ENCODE measurements around the gene HLA-DMB.
A peak's percentile ranks its signal among the peaks of the same experiment; 100 is the strongest.
"Not testable (repeated sequence)": the region's sequence is repeated elsewhere in the genome, so short reads cannot be mapped to it uniquely, and the experiment has no call there.

Gene HLA-DMB

GRCh38 chr6:32950010-32950409 lies 9.2 kb upstream of the HLA-DMB start:
- DNase-seq (ENCODE audit: low read depth) = no peak

GRCh38 chr6:32949113-32949512 lies 8.3 kb upstream of the HLA-DMB start:
- DNase-seq (ENCODE audit: low read depth) = no peak

DNA sequence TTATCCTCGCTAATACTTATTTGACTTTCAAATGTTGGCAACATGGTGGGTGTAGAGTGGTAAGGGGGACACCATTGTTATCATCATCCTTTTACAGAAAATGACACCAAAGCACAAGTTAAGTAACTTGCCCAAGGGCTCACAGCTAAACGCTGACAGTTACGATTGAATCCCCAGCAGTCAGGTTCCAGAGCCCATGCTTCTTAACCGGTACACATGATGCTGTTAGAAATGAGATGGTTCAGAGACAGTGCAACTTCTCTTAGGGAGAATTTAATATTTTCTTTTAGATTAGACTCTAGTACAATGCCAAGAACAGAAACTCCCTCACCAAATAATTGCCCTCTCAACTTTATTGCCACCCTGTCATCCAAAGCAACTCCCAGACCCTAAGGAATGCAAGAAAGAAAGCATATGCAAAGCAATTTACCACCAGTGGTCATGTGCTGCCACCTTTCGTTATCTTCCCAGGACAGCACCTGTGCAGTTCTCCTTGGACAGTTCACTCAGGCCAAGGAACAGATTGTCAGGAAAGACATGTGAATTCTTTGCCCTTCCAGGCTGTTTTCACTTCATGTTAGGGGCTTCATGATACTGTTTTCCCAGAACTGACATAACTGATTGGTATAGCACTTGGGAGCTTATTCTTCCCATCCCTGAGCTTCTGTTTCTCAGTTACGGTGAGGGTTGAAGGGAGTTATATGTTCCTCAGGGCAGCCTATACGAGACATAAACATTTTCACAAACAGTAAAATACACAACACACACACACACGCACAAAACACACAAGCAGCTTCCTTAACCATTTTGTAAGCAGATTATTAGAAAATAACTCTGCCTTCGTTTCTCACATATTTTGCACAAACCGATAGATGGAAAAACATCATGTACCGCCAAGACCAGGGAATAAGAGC lies 7.0 kb upstream of the HLA-DMB start:
- DNase-seq (ENCODE audit: low read depth) = no peak

GRCh38 chr6:32946893-32947292 lies 6.1 kb upstream of the HLA-DMB start:
- no peak for DNase-seq (ENCODE audit: low read depth)

DNA sequence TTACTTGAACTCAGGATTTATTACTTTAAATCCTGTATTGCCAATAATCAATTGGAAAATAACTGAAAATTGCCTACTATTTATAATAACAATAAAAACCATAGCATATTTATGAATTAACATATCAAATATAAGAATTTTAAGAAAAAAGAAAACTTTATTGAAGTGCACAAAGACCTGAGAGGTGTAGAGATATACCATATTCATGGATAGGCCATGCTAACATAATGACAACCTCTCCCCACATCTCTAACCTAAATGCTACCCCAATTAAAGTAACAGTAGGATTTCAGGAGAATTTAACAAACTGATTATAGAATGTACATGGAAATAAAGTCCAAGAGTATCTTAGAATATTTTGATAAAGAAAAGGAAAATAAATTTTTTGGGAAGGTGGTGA lies 5.1 kb upstream of the HLA-DMB start:
- DNase-seq (ENCODE audit: low read depth) = no peak

DNA sequence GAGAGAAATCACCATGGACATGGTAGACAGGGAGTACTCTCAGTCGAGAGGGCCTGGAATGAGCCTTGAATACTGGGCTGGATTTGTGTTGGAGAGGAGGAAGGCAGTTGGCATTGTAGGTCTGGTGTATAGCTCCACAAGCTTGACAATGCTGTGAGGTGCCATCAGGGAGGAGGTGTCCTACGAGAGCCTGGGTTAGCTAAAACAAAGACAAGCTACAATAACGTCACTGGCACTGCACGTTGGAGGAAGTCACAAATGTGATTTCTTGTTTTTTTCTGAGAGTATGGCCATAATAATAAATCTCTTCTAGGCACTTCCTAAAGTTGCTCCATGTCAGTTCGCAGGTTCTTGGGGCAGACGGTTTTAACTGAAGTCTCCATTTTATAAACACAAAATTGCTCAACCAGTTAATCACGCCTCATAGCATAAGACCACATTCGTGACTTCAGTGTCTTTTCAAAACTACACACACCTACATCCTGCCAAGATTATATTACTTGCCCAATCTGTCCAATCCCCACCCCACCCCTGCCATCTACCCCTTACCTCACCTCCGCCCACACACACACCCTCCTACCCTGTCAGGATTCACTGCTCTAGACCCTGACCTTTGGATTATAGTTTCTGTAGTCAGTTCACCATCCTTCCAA lies 4.4 kb upstream of the HLA-DMB start:
- DNase-seq (ENCODE audit: low read depth) = no peak

- DNase-seq (ENCODE audit: low read depth) = no peak
These were observed 3.2 kb upstream of the HLA-DMB start for GRCh38 chr6:32943864-32944649.

GRCh38 chr6:32942555-32943123 lies 1.8 kb upstream of the HLA-DMB start:
- DNase-seq (ENCODE audit: low read depth) = not testable (repeated sequence)

GRCh38 chr6:32941214-32941768 lies 463 bp upstream of the HLA-DMB start:
- peak; percentile 42 for DNase-seq (ENCODE audit: low read depth)

GRCh38 chr6:32938494-32938893 lies 2.3 kb downstream of the HLA-DMB start:
- DNase-seq (ENCODE audit: low read depth) = no peak

- DNase-seq (ENCODE audit: low read depth) = no peak
These were observed 3.6 kb downstream of the HLA-DMB start for GRCh38 chr6:32937230-32937633.

GRCh38 chr6:32936239-32937152 lies 4.3 kb downstream of the HLA-DMB start:
- DNase-seq (ENCODE audit: low read depth) = no peak

DNA sequence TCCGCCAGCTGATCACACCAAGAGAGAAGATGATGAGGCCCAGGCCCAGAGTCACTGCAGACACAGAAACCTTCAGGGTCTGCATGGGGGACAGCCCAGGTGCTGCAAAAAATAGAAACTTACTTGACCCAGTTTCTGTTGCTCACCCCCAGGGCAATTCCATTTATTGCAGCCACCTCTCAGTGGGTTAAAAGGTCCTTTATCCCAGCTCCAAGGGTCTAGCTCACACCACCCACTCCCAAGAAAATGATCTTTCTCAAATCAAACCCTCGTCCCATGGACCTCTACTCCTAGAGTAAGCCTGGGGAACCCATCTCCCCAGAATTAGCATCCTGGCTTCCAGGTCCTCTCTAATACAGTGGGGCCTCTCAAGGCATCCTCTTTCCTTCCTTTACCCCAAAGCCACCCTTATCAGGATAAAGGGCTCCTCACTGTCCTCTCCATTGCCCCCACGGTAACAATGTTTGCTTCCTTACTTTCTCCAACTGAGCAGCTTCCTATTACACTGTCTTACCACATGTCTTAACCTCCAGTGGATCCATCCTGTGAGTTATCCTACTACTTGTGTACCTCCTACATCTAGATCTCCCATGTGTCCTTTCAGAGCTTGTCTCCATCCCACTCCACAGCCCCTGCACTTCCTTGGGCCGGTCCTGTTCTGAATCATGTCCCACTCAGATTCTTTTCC lies 5.1 kb downstream of the HLA-DMB start:
- DNase-seq (ENCODE audit: low read depth) = no peak

DNA sequence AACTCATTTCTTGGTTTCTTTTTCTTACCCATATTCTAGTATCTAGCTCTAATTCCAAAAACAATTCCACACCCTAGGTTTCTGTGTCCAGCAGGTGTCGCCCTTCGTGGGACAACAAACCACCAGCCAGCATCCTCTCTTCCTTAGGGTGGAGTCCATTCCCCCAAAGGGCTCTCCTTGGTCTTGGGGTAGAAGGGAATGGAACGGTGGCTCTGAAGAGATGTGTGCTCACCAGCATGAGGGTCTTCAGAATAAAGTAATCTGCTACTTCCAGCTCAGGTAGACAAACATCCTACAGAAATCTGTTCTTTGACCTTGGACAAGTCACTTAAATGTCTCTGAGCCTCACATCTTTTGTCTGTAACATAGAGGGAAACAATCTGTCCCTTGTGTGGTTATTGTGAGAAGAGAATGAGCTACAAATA lies 7.2 kb downstream of the HLA-DMB start:
- DNase-seq (ENCODE audit: low read depth) = peak; percentile 52

- no peak for DNase-seq (ENCODE audit: low read depth)
These were observed 8.5 kb downstream of the HLA-DMB start for GRCh38 chr6:32932132-32932868.

DNA sequence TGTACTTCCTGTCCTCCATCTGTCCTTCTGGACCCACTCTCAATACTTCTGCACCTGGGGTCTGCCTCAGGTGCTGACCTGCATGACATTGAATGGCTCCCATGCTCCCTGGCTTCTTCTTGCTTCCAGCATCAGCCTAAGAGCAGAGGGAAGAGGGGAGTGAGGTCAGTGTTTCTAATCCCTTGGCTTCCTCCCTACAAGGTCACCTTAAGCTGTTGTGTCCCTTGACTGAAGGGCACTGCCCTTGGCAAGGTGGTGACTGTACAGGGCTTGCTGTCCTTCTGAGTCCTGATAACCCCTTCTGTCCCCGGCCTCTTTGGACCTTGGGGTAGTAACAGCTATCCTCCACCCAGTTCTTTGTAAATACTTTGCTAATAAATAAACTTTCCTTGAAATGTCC lies 9.6 kb downstream of the HLA-DMB start:
- DNase-seq (ENCODE audit: low read depth) = no peak

DNA sequence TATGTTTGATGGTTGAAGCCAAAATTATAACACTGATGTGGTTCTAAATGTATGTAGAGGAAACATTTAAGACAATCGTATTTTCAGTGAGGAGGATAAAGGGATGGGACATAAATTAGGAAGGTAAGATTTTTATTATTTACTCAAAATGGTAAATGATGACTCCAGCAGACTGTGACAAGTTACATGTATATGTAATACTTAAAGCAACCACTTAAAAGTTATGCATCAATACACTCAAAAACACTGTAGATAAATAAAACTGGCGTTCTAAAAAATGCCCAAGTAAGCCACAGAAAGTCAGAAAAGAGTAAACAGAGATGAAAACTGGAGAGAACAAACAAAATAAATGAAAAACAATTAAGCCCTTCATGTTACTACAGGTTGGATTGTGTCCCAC lies 18.7 kb downstream of the HLA-DMB start:
- DNase-seq (ENCODE audit: low read depth) = no peak

GRCh38 chr6:32920715-32921114 lies 20.1 kb downstream of the HLA-DMB start:
- no peak for DNase-seq (ENCODE audit: low read depth)

- DNase-seq (ENCODE audit: low read depth) = no peak
These were observed 27.9 kb downstream of the HLA-DMB start for GRCh38 chr6:32912951-32913350.

- no peak for DNase-seq (ENCODE audit: low read depth)
These were observed 31.9 kb downstream of the HLA-DMB start for GRCh38 chr6:32908897-32909296.
